Peyer's patch (tissue), 4 donors: ENCODE results near the gene RGS17.

ENCODE experiments used
- CTCF ChIP-seq, 6 experiments: fragments of 450-650 bp in 4 of 6; fragments of 200-600 bp in 2 of 6; sonication (generic) in 1 of 6; IDR thresholded peaks; one replicate each; pipeline ENCODE4 v1.5.1; 2017 to 2019; ENCODE audit warnings: antibody characterized with exemption in 6 of 6, mild to moderate bottlenecking in 3 of 6, moderate library complexity in 1 of 6
- POLR2A ChIP-seq, 2 donors: fragments of 450-650 bp; IDR thresholded peaks; one replicate each; pipeline ENCODE4 v1.5.1; 2017; ENCODE audit warnings: antibody characterized with exemption in 2 of 2, mild to moderate bottlenecking in 2 of 2, moderate library complexity in 2 of 2

GRCh38 chr6:153129873-153130514 is 1.1 kb downstream of the RGS17 start:
- TF ChIP-seq CTCF (IDR thresholded peaks at IDR 0.05) (no peak), POLR2A (IDR thresholded peaks at IDR 0.05) (no peak)
